ACC112 (cell line): Measurements from ENCODE around the gene PLXDC2.

Experiments
- H2AFZ ChIP-seq: fragments of 200-600 bp; sonication (generic); one replicate; pipeline ENCODE4 v1.6.0; 2017; ENCODE audit warnings: antibody characterized with exemption, low read length; ENCODE audit not compliant: unreplicated experiment
- H3K27ac ChIP-seq: fragments of 200-600 bp; sonication (generic); 2 replicates; pipeline ENCODE4 v1.5.1; 2014; ENCODE audit warnings: low read depth, mild to moderate bottlenecking, antibody characterized with exemption, low read length, moderate library complexity
- H3K27me3 ChIP-seq: fragments of 200-600 bp; sonication (generic); 2 replicates; pipeline ENCODE4 v1.6.1; 2014; ENCODE audit warnings: mild to moderate bottlenecking, antibody characterized with exemption, low read length, moderate library complexity, mixed read lengths; ENCODE audit not compliant: insufficient read depth
- H3K36me3 ChIP-seq: fragments of 200-600 bp; sonication (generic); 2 replicates; pipeline ENCODE4 v1.6.1; 2016; ENCODE audit warnings: mild to moderate bottlenecking, antibody characterized with exemption, low read length, moderate library complexity, mixed read lengths; ENCODE audit not compliant: insufficient read depth
- H3K4me1 ChIP-seq: fragments of 200-600 bp; sonication (generic); one replicate; pipeline ENCODE4 v1.6.1; 2016; ENCODE audit warnings: low read length, mixed read lengths; ENCODE audit not compliant: insufficient read depth, unreplicated experiment, control insufficient read depth
- H3K4me3 ChIP-seq: fragments of 200-600 bp; sonication (generic); 2 replicates; pipeline ENCODE4 v1.5.1; 2014; ENCODE audit warnings: mild to moderate bottlenecking, low read depth, low read length
- H3K79me2 ChIP-seq: fragments of 200-600 bp; sonication (generic); one replicate; pipeline ENCODE4 v1.6.0; 2016; ENCODE audit warnings: low read length; ENCODE audit not compliant: control insufficient read depth, unreplicated experiment, insufficient read depth

Gene PLXDC2

DNA sequence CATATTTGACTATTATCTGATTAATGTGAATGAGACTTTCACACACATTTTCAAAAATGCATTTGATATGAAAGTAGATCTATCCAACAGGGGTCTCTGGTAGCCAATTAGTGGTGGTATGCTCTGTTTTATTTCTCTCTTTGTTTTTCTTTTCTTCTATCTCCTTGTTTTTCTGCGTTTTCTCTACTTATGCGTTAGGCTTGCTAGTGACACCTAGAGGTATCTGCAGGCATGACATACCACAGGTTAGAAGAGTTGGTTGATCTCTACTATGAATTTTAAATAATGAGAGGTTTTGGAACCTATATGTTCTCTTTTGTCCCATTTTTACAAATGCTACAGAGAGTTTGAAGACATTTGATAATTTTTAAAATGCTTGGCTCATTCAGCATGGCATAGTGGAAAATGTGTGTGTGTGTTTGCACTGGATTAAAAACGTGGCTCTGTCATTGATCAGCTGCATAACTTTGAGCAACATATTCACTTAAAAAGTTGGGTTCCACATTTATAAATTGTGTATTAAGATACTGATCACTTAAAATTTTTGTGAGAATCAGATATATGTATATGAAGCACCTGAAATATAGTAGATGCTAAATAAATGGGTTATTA lies 28.1 kb upstream of the PLXDC2 start:
- Histone ChIP-seq H3K27me3 (no peaks in the 10 kb centered on the region), H3K4me1 (no peaks in the 10 kb centered on the region), H2AFZ (no peak overlapping the region), H3K36me3 (no peaks in the 10 kb centered on the region), H3K27ac (no peak overlapping the region), H3K4me3 (no peak overlapping the region), H3K79me2 (no peaks in the 10 kb centered on the region)

DNA sequence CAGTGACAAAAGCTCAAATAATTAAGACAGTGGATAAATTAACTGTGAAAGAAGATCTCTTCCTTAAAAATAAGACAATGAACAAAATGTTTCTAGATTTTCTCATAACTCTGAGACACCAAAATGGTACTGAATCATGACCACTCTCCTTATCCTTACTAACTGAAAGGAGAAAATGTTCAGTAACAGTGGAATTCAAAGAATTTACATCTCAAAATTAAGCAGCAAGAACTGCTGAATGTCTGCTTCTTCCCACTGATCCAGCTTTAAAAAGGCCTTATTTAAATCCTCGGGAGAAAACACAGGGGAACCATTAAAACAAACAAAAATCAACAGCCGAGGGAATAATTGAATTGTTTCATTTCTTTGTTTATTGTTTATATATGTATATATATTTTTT lies 27.3 kb upstream of the PLXDC2 start:
- Histone ChIP-seq H3K27me3 (no peaks in the 10 kb centered on the region), H2AFZ (no peak overlapping the region), H3K4me3 (no peak overlapping the region), H3K27ac (no peak overlapping the region), H3K36me3 (no peaks in the 10 kb centered on the region), H3K79me2 (no peaks in the 10 kb centered on the region), H3K4me1 (no peaks in the 10 kb centered on the region)

DNA sequence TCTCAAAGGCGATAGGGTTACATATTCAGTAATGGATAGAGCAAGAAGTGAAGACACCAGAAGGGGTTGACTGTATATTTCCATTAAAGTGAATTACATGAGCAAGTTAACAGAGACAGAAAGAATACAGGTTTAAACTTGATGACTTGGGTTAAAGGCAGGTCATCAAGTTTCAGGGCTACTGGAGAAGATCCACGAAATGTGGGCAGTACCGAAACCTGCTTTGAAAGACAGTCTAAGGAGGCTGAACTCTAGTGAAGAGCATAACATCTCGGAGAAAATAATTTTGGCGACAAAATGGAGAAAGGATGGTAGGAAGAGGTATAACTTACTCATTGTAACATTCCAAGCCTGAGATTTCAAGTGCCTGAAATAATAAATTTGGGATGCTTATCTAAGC lies 26.6 kb upstream of the PLXDC2 start:
- Histone ChIP-seq H3K27ac (no peak overlapping the region), H2AFZ (no peak overlapping the region), H3K4me1 (no peaks in the 10 kb centered on the region), H3K27me3 (no peaks in the 10 kb centered on the region), H3K79me2 (no peaks in the 10 kb centered on the region), H3K36me3 (no peaks in the 10 kb centered on the region), H3K4me3 (no peak overlapping the region)

DNA sequence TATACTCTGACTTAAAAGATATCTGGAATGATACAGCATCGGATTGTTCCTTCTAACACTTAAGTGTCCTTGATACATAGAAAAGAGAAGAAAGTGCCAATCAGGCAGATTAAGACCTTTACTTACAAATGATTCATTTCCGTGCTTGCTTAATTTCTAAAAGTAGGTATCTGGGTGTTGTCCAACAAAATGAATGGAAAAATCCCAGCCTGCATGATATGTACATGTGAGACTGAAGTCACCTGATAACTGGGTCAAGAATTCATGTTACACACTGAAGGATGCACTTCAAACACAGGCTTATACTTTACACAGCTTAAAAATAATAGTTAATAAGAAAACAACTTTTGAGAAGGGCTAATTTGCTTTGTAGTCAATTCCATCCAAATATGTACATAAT lies 25.2 kb upstream of the PLXDC2 start:
- Histone ChIP-seq H2AFZ (no peak overlapping the region), H3K4me3 (no peak overlapping the region), H3K27me3 (no peaks in the 10 kb centered on the region), H3K27ac (no peak overlapping the region), H3K4me1 (no peaks in the 10 kb centered on the region), H3K79me2 (no peaks in the 10 kb centered on the region), H3K36me3 (no peaks in the 10 kb centered on the region)

DNA sequence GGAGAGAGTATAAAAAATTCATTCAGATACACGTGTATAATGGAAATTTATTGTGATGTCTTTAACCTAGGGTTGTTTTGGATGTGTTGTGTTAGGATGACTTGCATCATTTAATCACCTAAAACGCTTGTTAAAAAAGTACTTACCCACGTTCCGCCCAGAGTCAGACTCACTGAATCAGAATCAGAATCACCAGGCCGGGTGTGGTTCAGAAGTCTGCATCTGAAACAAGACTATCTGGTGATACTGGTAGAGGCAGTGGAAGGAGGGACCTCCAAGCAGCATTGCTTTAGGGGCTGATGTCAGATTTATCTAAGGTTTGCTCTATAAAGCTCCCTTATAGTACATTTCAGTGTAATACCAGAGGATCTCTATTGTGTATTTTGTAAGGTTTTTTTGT lies 20.5 kb upstream of the PLXDC2 start:
- Histone ChIP-seq H3K4me3 (no peak overlapping the region), H3K36me3 (no peaks in the 10 kb centered on the region), H3K27me3 (no peaks in the 10 kb centered on the region), H3K4me1 (no peaks in the 10 kb centered on the region), H2AFZ (no peak overlapping the region), H3K27ac (no peak overlapping the region), H3K79me2 (no peaks in the 10 kb centered on the region)

DNA sequence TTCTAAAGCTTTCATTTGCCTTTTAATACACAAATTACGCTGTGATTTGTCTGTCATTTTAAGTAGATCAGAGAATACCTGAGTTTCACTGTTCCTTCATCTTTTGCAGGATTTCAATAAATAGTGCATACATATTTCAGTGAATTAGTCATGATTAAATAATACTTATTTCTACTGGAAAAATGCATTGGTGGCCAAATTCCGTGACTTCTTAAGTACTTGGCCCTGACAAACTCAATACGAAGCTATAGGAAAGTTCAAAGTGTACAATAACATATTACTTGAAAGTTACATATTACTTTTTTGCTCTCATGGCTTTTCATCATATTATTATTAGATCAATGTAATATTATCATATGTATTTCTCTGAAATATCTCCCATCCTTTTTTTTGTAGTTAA lies 16.1 kb upstream of the PLXDC2 start:
- Histone ChIP-seq H3K4me1 (no peaks in the 10 kb centered on the region), H3K27me3 (peaks cover 3% of the 10 kb centered on the region; the same call in 1 of the 2 replicates), H2AFZ (no peak overlapping the region), H3K79me2 (no peaks in the 10 kb centered on the region), H3K4me3 (no peak overlapping the region), H3K36me3 (no peaks in the 10 kb centered on the region), H3K27ac (no peak overlapping the region)

DNA sequence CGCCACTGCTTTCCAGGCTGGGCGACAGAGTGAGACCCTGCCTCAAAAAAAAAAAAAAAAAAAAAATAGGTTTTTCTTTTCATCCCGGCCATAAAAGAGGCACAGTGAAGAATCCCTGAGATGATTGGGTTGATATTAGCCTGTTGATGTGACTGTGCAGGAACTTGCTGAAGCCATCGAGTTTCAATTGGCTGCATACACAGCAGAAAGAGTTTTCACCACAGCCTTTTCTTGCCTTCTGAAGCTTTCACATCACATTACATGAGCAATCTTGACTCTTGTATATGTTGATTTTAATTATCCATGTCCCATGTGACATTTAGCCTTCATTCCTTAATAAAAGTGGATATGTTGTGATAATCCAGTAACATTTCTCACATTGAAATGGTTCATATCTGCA lies 14.9 kb upstream of the PLXDC2 start:
- H3K79me2 ChIP-seq, result no peaks in the 10 kb centered on the region
- H3K36me3 ChIP-seq, result no peaks in the 10 kb centered on the region
- no peak overlapping the region for H3K27ac ChIP-seq
- H2AFZ ChIP-seq, result no peak overlapping the region
- no peak overlapping the region for H3K4me3 ChIP-seq
- peaks cover 3% of the 10 kb centered on the region; the same call in 1 of the 2 replicates for H3K27me3 ChIP-seq
- no peaks in the 10 kb centered on the region for H3K4me1 ChIP-seq

DNA sequence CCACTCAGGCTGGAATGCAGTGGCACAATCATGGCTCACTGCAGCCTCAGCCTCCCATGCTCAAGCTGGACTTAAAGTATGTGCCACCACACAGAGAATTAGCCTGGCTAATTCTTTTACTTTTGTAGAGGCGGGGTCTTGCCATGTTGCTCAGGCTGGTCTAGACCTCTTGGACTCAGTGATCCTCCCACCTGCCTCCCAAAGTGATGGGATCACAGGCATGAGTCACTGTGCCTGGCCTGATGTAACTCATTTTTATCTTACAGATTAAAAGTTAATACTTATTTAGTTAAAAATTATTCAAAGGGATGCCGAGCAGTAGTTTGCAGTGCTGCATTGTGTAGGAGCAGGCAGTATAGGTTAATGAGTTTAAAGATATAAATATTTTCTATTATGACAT lies 12.6 kb upstream of the PLXDC2 start:
- Histone ChIP-seq H3K79me2 (no peaks in the 10 kb centered on the region), H3K27me3 (peaks cover 3% of the 10 kb centered on the region; the same call in 1 of the 2 replicates), H2AFZ (no peak overlapping the region), H3K27ac (no peak overlapping the region), H3K36me3 (no peaks in the 10 kb centered on the region), H3K4me3 (no peak overlapping the region), H3K4me1 (no peaks in the 10 kb centered on the region)

DNA sequence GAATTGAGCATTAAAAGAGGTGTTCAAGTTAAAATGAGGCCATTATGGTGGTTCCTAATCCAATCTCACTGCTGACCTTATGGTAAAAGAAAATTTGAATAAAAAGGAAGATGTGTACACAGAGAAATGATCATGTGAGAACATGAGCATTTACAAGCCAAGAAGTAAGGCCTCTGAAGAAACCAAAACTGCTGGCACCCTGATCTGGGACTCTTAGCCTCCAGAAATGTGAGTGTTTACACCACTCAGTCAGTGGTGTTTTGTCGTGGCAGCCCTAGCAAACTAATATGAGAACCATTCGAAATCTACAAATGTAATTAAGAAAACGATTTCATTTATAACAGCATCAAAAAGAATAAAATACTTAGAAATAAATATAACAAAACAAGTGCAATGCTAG lies 6.8 kb upstream of the PLXDC2 start:
- no peak overlapping the region for H2AFZ ChIP-seq

DNA sequence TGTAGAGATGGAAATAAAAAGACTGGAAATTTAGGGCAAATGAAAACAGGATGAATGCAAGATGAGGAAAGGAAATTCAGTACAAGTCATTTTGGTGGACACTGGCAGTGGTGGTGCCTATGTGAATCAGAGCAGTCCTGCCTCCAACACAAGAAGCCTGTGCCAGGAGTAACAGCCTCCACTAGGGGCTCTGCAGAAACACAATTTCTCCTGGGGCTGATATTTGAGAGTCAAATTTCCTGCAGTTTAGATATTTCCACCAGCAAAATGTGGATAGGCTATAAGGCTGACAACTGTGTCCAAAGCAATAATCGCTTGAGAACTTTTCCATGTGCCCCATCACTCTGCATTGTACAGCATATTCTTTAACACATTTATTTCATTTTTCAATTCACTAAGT lies 4.7 kb upstream of the PLXDC2 start:
- H3K79me2 ChIP-seq, result no peaks in the 10 kb centered on the region
- H3K4me3 ChIP-seq, result no peak overlapping the region
- no peak overlapping the region for H3K27ac ChIP-seq
- no peak overlapping the region for H2AFZ ChIP-seq
- H3K36me3 ChIP-seq, result no peaks in the 10 kb centered on the region
- peaks cover 32% of the 10 kb centered on the region for H3K27me3 ChIP-seq
- H3K4me1 ChIP-seq, result no peaks in the 10 kb centered on the region

More for the DNA sequence above, 6.8 kb upstream of the PLXDC2 start:
- H3K79me2 ChIP-seq, result no peaks in the 10 kb centered on the region
- no peaks in the 10 kb centered on the region for H3K36me3 ChIP-seq
- H3K4me1 ChIP-seq, result no peaks in the 10 kb centered on the region
- no peak overlapping the region for H3K4me3 ChIP-seq
- no peak overlapping the region for H3K27ac ChIP-seq
- H3K27me3 ChIP-seq, result peaks cover 23% of the 10 kb centered on the region

DNA sequence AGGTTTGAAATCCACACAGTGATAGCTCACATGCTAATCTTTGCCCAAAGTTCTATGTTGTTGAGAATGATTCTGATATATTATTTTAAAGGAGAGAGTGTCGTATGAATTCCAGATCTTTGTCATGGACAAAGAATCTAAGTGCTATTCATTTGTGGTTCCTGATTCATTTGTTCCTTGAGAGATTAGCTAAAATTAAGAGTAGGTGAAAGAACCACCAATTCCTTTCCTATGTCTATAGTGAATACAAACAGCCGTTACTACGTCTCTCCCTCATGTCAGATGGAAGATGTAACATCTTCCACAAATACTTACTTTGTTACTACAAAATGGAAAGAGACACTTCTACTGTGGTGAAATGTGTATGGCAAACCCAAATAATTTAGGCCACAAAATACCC lies 3.3 kb upstream of the PLXDC2 start:
- H3K4me3 ChIP-seq, result no peak overlapping the region
- peaks cover 42% of the 10 kb centered on the region for H3K27me3 ChIP-seq
- no peaks in the 10 kb centered on the region for H3K79me2 ChIP-seq
- H3K27ac ChIP-seq, result no peak overlapping the region
- H3K4me1 ChIP-seq, result peaks cover 5% of the 10 kb centered on the region
- H3K36me3 ChIP-seq, result no peaks in the 10 kb centered on the region
- no peak overlapping the region for H2AFZ ChIP-seq
